MCF 10A (cell line): Measurements from ENCODE around the gene SKAP2. TPM values are rescaled to one million over a fixed set of nuclear protein-coding genes. Genes with fewer than 3 reads are reported as not detected.

Source experiments
- BruUV-seq: library from RNA; stranded (reverse); fragments of 400-500 nt; replicated peaks from 2 replicates; lab custom pipeline; 2021; lab: Mats Ljungman, UMichigan
- CTCF ChIA-PET: fragments of 300-600 bp; sonication (Branson Sonifier 250); formaldehyde crosslinking; extraction: SDS; loops from one replicate; lab custom pipeline; 2021; ENCODE audit warnings: antibody characterized with exemption, inconsistent platforms; lab: Yijun Ruan, JAX
- POLR2A ChIA-PET: fragments of 300-600, 350-650 bp; sonication (Branson Sonifier 250); formaldehyde crosslinking; extraction: SDS; loops from one replicate; lab custom pipeline; 2020; ENCODE audit warnings: antibody characterized with exemption, inconsistent platforms; lab: Yijun Ruan, JAX
- DNase-seq: peaks from one replicate; pipeline ENCODE4 v3.0.0-alpha.2; 2018; ENCODE audit not compliant: unreplicated experiment
- H3K27ac Mint-ChIP-seq: one replicate; pipeline ENCODE4 v1.8.0; 2022; ENCODE audit warnings: mild to moderate bottlenecking, low read depth, mixed read lengths; ENCODE audit not compliant: unreplicated experiment
- H3K27me3 Mint-ChIP-seq: one replicate; pipeline ENCODE4 v1.8.0; 2022; ENCODE audit warnings: mixed read lengths; ENCODE audit not compliant: insufficient read depth, unreplicated experiment
- H3K36me3 Mint-ChIP-seq: one replicate; pipeline ENCODE4 v1.8.0; 2022; ENCODE audit warnings: mild to moderate bottlenecking, moderate library complexity, mixed read lengths; ENCODE audit not compliant: insufficient read depth, unreplicated experiment
- H3K4me1 Mint-ChIP-seq: one replicate; pipeline ENCODE4 v1.8.0; 2022; ENCODE audit warnings: mixed read lengths; ENCODE audit not compliant: insufficient read depth, unreplicated experiment
- H3K4me3 Mint-ChIP-seq: one replicate; pipeline ENCODE4 v1.8.0; 2022; ENCODE audit warnings: mild to moderate bottlenecking, moderate library complexity, mixed read lengths; ENCODE audit not compliant: unreplicated experiment
- H3K9me3 Mint-ChIP-seq: one replicate; pipeline ENCODE4 v1.8.0; 2022; ENCODE audit warnings: mixed read lengths; ENCODE audit not compliant: unreplicated experiment
- CTCF ChIP-seq: fragments of 200-600 bp; IDR thresholded peaks from one replicate; pipeline ENCODE4 v1.8.0; 2022; ENCODE audit warnings: antibody characterized with exemption, mild to moderate bottlenecking; ENCODE audit not compliant: unreplicated experiment
- intact Hi-C: fragments of 100-400 bp; cut with micrococcal nuclease; formaldehyde crosslinking; loops from 2 replicates; pipeline ENCODE4 v1.14.1; 2022
- total RNA-seq: library from RNA; stranded (reverse); gene quantifications from 2 replicates; pipeline ENCODE4 v1.2.3, GENCODE V29; 2022

The SKAP2 gene
- total RNA-seq, 1 experiment from 2014 or later: 27.5 TPM

GRCh38 chr7:26670290-26670689 is 194.1 kb downstream of the SKAP2 start:
- BruUV-seq: no TSS peak
- Mint-ChIP-seq H3K4me3 (no peak overlapping the region), H3K9me3 (no peaks in the 10 kb centered on the region), H3K36me3 (no peaks in the 10 kb centered on the region), H3K4me1 (peaks cover 13% of the 10 kb centered on the region), H3K27me3 (no peaks in the 10 kb centered on the region), H3K27ac (no peak overlapping the region)
- CTCF ChIA-PET: interaction anchor here (0.5 to 2.0 kb wide), 9 partner anchors 10 to 608 kb away, joined by 3 to 22 read pairs (median 4); partner anchors contain the start of gene HOXA5
- POLR2A ChIA-PET: interaction anchor here (1.0 to 1.3 kb wide), 6 partner anchors 179 to 471 kb away, joined by 3 to 6 read pairs (median 3); no protein-coding TSS in a partner anchor
- no peak for DNase-seq
- intact Hi-C loops: no loop called here
- no peak for TF ChIP-seq CTCF

GRCh38 chr7:26668821-26669220 is 195.6 kb downstream of the SKAP2 start:
- Mint-ChIP-seq H3K36me3 (no peaks in the 10 kb centered on the region), H3K27ac (no peak overlapping the region), H3K4me1 (peaks cover 16% of the 10 kb centered on the region), H3K27me3 (no peaks in the 10 kb centered on the region), H3K4me3 (no peak overlapping the region), H3K9me3 (no peaks in the 10 kb centered on the region)
- ChIA-PET POLR2A (interaction anchor here (0.6 to 3.2 kb wide), 2 partner anchors 166 to 299 kb away, joined by 3 to 22 read pairs; no protein-coding TSS in a partner anchor), CTCF (interaction anchor here (0.6 to 3.0 kb wide), 6 partner anchors 42 to 303 kb away, joined by 3 to 48 read pairs (median 6); no protein-coding TSS in a partner anchor)
- intact Hi-C loops: loop anchor here (5.0 kb wide), 2 partner anchors 392 to 473 kb away; partner anchors contain the start of gene HOXA5
- TF ChIP-seq CTCF: no peak
- BruUV-seq: no TSS peak
- DNase-seq: no peak

- no TSS peak for BruUV-seq
- Mint-ChIP-seq H3K4me1 (peaks cover 16% of the 10 kb centered on the region), H3K4me3 (no peak overlapping the region), H3K27me3 (no peaks in the 10 kb centered on the region), H3K27ac (no peak overlapping the region), H3K9me3 (no peaks in the 10 kb centered on the region), H3K36me3 (no peaks in the 10 kb centered on the region)
- intact Hi-C loops: loop anchor here (1.0 to 5.0 kb wide), 8 partner anchors 167 to 774 kb away; partner anchors contain the start of genes CBX3, HNRNPA2B1 and HOXA5
- TF ChIP-seq CTCF: peak; percentile 90
- ChIA-PET POLR2A (interaction anchor here (0.6 to 4.3 kb wide), 10 partner anchors 176 to 577 kb away, joined by 3 to 22 read pairs (median 4); partner anchors contain the start of gene HOXA5), CTCF (interaction anchor here (0.6 to 4.2 kb wide), 37 partner anchors 8 to 1525 kb away, joined by 3 to 78 read pairs (median 4); partner anchors contain the start of gene HNRNPA2B1)
- peak; percentile 96 for DNase-seq
These were observed 196.8 kb downstream of the SKAP2 start for GRCh38 chr7:26667514-26668133.
